GM12875 (cell line): ENCODE measurements around the gene HNRNPH1.
A peak's percentile ranks its signal among the peaks of the same experiment; 100 is the strongest.
"Not testable (repeated sequence)": the region's sequence is repeated elsewhere in the genome, so short reads cannot be mapped to it uniquely, and the experiment has no call there.

Experiments
- H3K4me3 ChIP-seq: one replicate; pipeline ENCODE4 v1.5.1; 2011; ENCODE audit warnings: low read depth, low read length, control low read depth
- CTCF ChIP-seq: IDR thresholded peaks from 2 replicates; pipeline ENCODE4 v1.5.1; 2011; ENCODE audit warnings: low read depth, mild to moderate bottlenecking, control low read depth, inconsistent platforms, low read length, moderate library complexity, borderline replicate concordance; ENCODE audit not compliant: insufficient read depth

Gene HNRNPH1

GRCh38 chr5:179634370-179635172, 11.1 kb upstream of the HNRNPH1 start:
- not testable (repeated sequence) for H3K4me3 ChIP-seq

- H3K4me3 ChIP-seq = peak overlapping the region; percentile 11
Measured at GRCh38 chr5:179633501-179634369, 10.3 kb upstream of the HNRNPH1 start.

DNA sequence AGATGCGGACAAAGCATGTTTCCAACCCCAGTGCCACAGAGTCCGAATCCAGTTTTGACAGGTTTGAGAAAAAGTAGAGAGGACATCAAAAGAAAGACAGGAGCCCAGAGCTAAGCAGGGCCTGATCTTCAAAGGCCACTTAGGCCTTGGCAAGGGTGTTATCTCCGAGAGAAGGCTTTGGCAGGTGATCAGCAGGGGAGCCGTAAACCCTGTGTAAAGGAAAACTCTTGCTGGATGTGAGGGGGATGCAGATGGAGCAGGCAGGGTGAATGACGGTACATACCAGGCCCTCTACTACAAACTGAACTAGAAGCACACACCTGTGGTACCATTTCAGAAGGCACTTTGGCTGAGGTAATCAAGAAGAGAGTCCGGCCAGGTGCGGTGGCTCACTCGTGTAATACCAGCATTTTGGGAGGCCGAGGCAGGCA, 1.4 kb upstream of the HNRNPH1 start:
- H3K4me3 ChIP-seq = no peak overlapping the region
- no peak for TF ChIP-seq CTCF

DNA sequence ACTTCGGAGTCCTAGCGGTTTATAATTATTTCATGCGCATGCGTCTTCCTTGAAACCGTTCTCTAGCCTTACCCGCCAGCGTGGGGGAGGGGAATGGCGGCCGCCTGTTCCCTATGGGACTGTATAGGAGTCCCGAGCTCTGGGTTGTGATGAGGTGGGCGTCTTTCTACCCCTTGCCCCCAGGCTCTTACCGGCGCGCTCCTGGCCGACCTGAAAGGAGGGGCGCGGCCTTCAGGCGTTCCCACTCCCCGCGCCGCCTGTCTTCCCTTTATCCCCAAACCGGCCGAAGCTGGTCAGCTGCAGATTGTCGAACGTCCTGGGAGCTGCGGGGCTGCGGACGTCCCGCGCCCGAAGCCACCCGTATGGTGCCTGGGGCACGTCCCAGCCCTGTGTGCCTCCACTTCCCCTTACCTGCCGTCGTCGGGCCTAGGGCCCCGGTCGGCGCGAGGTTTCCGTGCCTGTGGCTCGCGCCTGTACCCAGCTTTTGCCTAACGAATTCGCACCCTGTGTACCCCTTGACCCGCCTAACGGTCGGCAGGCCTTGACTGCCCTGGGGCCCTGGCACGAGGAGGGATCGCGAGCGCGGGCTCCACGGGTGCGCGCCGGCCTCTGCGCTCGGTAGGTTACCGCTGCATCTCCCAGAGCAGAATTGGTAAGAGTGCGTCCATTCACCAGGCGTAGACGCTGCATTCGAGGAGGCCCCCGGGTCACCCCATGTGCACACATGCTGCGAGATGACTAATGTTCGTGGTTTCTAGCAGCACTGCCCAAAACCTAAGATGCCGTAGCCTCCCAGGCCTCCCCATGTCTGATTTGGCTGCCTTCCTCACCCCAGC, 653 bp upstream of the HNRNPH1 start:
- H3K4me3 ChIP-seq = peak overlapping the region; percentile 72
- no peak for TF ChIP-seq CTCF

DNA sequence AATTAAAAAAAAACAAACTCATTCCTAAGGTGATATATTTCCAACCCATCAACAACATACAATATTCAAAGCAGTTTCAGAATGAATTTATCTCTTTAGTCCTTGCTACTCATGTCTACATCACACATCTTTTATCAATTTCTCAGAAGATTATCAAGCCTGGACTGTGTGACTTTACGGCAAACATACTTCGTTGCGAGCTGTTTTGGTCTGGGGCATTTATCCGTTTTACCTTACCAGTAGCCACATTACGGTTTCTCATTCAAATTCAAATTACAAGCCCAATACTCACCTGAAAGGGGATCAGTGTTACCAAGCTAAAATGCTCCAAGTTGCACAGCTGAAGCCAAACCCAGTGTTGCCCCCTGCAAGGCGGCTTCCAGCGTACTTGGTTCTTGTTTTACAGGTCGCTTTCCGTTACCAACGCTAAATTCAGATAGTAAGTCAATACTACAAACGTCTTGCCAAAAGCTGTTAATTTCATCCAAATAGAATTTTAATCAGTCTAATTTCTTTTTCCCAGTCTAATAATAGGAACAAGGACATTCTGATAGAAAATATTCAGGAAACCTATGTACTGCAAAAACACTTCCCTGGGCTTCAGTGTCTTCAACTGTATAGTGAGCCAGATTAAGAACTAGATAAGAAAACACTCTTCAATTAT, 1.8 kb downstream of the HNRNPH1 start:
- TF ChIP-seq CTCF = no peak
- peak overlapping the region; percentile 89 for H3K4me3 ChIP-seq

GRCh38 chr5:179620703-179621350, 2.6 kb downstream of the HNRNPH1 start:
- no peak for TF ChIP-seq CTCF
- H3K4me3 ChIP-seq = peak overlapping the region; percentile 89

GRCh38 chr5:179620293-179620692, 3.2 kb downstream of the HNRNPH1 start:
- H3K4me3 ChIP-seq = peak overlapping the region; percentile 89
- TF ChIP-seq CTCF = no peak
